Hypothalamus (tissue), 51 donors: ENCODE results near the gene RNU5B-1.
A peak's percentile ranks its signal among the peaks of the same experiment; 100 is the strongest.

Experiments used
- DNase-seq, 51 donors: peaks; one replicate each; lab custom pipeline; 2025; lab: John Stamatoyannopoulos, UW

The RNU5B-1 gene

GRCh38 chr15:65304381-65305149 is at the start of gene RNU5B-1:
Gene RNU5B-1 (plus strand): TSS chr15:65304677.
- DNase-seq, result peak in 36 of 51 donors; percentile 11 to 98 (median 52)

GRCh38 chr15:65254758-65255157 is 49.7 kb upstream of the RNU5B-1 start:
- DNase-seq, result no peak

- DNase-seq, result no peak
Measured at GRCh38 chr15:65255486-65256140, 48.9 kb upstream of the RNU5B-1 start.

- DNase-seq, result no peak
Measured at GRCh38 chr15:65258375-65259262, 45.9 kb upstream of the RNU5B-1 start.

- DNase-seq, result peak in 1 of 51 donors; percentile 12
Measured at GRCh38 chr15:65259367-65259797, 45.1 kb upstream of the RNU5B-1 start.

- no peak for DNase-seq
Measured at GRCh38 chr15:65260968-65261367, 43.5 kb upstream of the RNU5B-1 start.

GRCh38 chr15:65263313-65263712 is 41.2 kb upstream of the RNU5B-1 start:
- DNase-seq, result no peak

GRCh38 chr15:65264863-65265430 is 39.5 kb upstream of the RNU5B-1 start:
- no peak for DNase-seq

- no peak for DNase-seq
Measured at GRCh38 chr15:65266469-65266868, 38.0 kb upstream of the RNU5B-1 start.

GRCh38 chr15:65268411-65268810 is 36.1 kb upstream of the RNU5B-1 start:
- no peak for DNase-seq

- DNase-seq, result peak in 35 of 51 donors; percentile 1 to 67 (median 25)
Measured at GRCh38 chr15:65270811-65271545, 33.5 kb upstream of the RNU5B-1 start.

- no peak for DNase-seq
Measured at GRCh38 chr15:65275104-65275727, 29.3 kb upstream of the RNU5B-1 start.

GRCh38 chr15:65275728-65276126 is 28.8 kb upstream of the RNU5B-1 start:
- DNase-seq, result no peak

- DNase-seq, result no peak
Measured at GRCh38 chr15:65277015-65277414, 27.5 kb upstream of the RNU5B-1 start.

- no peak for DNase-seq
Measured at GRCh38 chr15:65278480-65278879, 26.0 kb upstream of the RNU5B-1 start.

GRCh38 chr15:65285291-65286068 is 19.0 kb upstream of the RNU5B-1 start:
- peak in 1 of 51 donors; percentile 53 for DNase-seq

- peak in 23 of 51 donors; percentile 39 to 80 (median 55) for DNase-seq
Measured at GRCh38 chr15:65286069-65286703, 18.3 kb upstream of the RNU5B-1 start.
